HepG2 (cell line): Measurements from ENCODE around the gene AGRN. TPM values are rescaled to one million over a fixed set of nuclear protein-coding genes. Genes with fewer than 3 reads are reported as not detected.

Source experiments
- CENPX ChIP-seq: sonication (generic); formaldehyde crosslinking; IDR thresholded peaks from 2 replicates; pipeline ENCODE4 v1.9.0; 2021; ENCODE audit warnings: mild to moderate bottlenecking, missing genetic modification reagents, moderate library complexity
- DPF2 ChIP-seq: sonication (generic); formaldehyde crosslinking; IDR thresholded peaks from 2 replicates; pipeline ENCODE4 v1.4.0; 2020; ENCODE audit warnings: mild to moderate bottlenecking, low read depth, missing genetic modification reagents, borderline replicate concordance
- E2F1 ChIP-seq: sonication (generic); formaldehyde crosslinking; IDR thresholded peaks from 2 replicates; pipeline ENCODE4 v1.5.0; 2020; ENCODE audit warnings: missing genetic modification reagents
- EEA1 ChIP-seq: sonication (generic); formaldehyde crosslinking; IDR thresholded peaks from 2 replicates; pipeline ENCODE4 v1.5.1; 2020; ENCODE audit warnings: mild to moderate bottlenecking, missing genetic modification reagents, borderline replicate concordance
- GATA4 ChIP-seq: sonication (generic); IDR thresholded peaks from 2 replicates; pipeline ENCODE4 v1.6.1; 2016; ENCODE audit warnings: antibody characterized with exemption, low read depth, borderline replicate concordance
- HCFC1 ChIP-seq: fragments of 150-350 bp; IDR thresholded peaks from 2 replicates; pipeline ENCODE4 v1.6.1; 2014; ENCODE audit warnings: low read depth, low read length
- HIC2 ChIP-seq: sonication (generic); formaldehyde crosslinking; IDR thresholded peaks from 2 replicates; pipeline ENCODE4 v1.9.0; 2022; ENCODE audit warnings: low read depth, missing genetic modification reagents
- HNF1A ChIP-seq, 2 experiments: sonication (generic) in 1 of 2; formaldehyde crosslinking in 1 of 2; IDR thresholded peaks; 2 replicates each; pipeline versions ENCODE4 v1.4.0 to v1.6.1; 2016 to 2020; ENCODE audit warnings: borderline replicate concordance in 1 of 2, low read depth in 1 of 2, mild to moderate bottlenecking in 1 of 2, missing genetic modification reagents in 1 of 2
- HNF1B ChIP-seq: sonication (generic); formaldehyde crosslinking; IDR thresholded peaks from 2 replicates; pipeline ENCODE4 v1.5.1; 2020; ENCODE audit warnings: mild to moderate bottlenecking, moderate library complexity, missing genetic modification reagents
- IKZF1 ChIP-seq: fragments of 450-650 bp; IDR thresholded peaks from 2 replicates; pipeline ENCODE4 v1.7.1; 2016
- NFKBIZ ChIP-seq: IDR thresholded peaks from 2 replicates; pipeline ENCODE4 v1.6.1; 2018; ENCODE audit warnings: missing genetic modification reagents, missing compliant biosample characterization
- PRMT3 ChIP-seq: sonication (generic); formaldehyde crosslinking; IDR thresholded peaks from 2 replicates; pipeline ENCODE4 v1.8.1; 2022; ENCODE audit warnings: low read depth, mild to moderate bottlenecking, moderate library complexity, missing genetic modification reagents, borderline replicate concordance
- RARA ChIP-seq: IDR thresholded peaks from 2 replicates; pipeline ENCODE4 v1.6.1; 2016; ENCODE audit warnings: missing genetic modification reagents, missing compliant biosample characterization
- SNAI1 ChIP-seq: sonication (generic); formaldehyde crosslinking; IDR thresholded peaks from 2 replicates; pipeline ENCODE4 v1.5.0; 2020; ENCODE audit warnings: mild to moderate bottlenecking, missing genetic modification reagents, borderline replicate concordance
- ZNF12 ChIP-seq: sonication (generic); formaldehyde crosslinking; IDR thresholded peaks from 2 replicates; pipeline ENCODE4 v1.5.0; 2020; ENCODE audit warnings: missing genetic modification reagents
- ZXDC ChIP-seq: sonication (generic); formaldehyde crosslinking; IDR thresholded peaks from 2 replicates; pipeline ENCODE4 v1.5.0; 2020; ENCODE audit warnings: mild to moderate bottlenecking, missing genetic modification reagents
- polyA plus RNA-seq, 8 experiments: library from polyadenylated mRNA; depleted of rRNA in 3 of 8; stranded (reverse) in 7 of 8; unstranded in 1 of 8; fragments of >200 nt; fragmentation: Illumina TruSeq in 4 of 8; extraction: Trizol in 4 of 8; gene quantifications; 2 replicates each; pipeline versions ENCODE4 v1.2.1 to v1.2.3, GENCODE V29; 2011 to 2016; ENCODE audit warnings: low read depth in 4 of 8, missing spikeins in 1 of 8, mixed read lengths in 1 of 8; ENCODE audit not compliant: insufficient read depth in 1 of 8
- total RNA-seq, 5 experiments: library from RNA; depleted of rRNA; stranded (reverse); fragments of >200 nt; fragmentation: Illumina TruSeq; extraction: Trizol; gene quantifications; 2 replicates each; pipeline ENCODE4 v1.2.3, GENCODE V29; 2016; ENCODE audit warnings: low read depth in 1 of 5

The AGRN gene
- total and polyA plus RNA-seq, 2 of the 13 experiments (the other 11 are each of a cell fraction or from before 2014, with no cell fraction given): 29.8 to 65.2 TPM

GRCh38 chr1:1069711-1070676 is 50.1 kb downstream of the AGRN start (continued):
- TF ChIP-seq ZXDC (CRISPR knock-in tag): no peak
- TF ChIP-seq HCFC1: no peak
- no peak for TF ChIP-seq IKZF1
- TF ChIP-seq EEA1: no peak
- no peak for TF ChIP-seq PRMT3 (CRISPR knock-in tag)
- TF ChIP-seq HNF1B (CRISPR knock-in tag): no peak
- no peak for TF ChIP-seq DPF2 (CRISPR knock-in tag)
- TF ChIP-seq SNAI1 (CRISPR knock-in tag): no peak
- no peak for TF ChIP-seq NFKBIZ (CRISPR knock-in tag)
- no peak for TF ChIP-seq HNF1A (IDR thresholded peaks at IDR 0.05; ENCODE audit: low read depth)
- TF ChIP-seq HNF1A (CRISPR knock-in tag; IDR thresholded peaks at IDR 0.05; ENCODE audit: borderline replicate concordance): no peak
- peak; percentile 45 for TF ChIP-seq RARA (CRISPR knock-in tag)
- TF ChIP-seq CENPX: no peak
- no peak for TF ChIP-seq E2F1 (CRISPR knock-in tag)
- TF ChIP-seq HIC2 (CRISPR knock-in tag): no peak
- TF ChIP-seq ZNF12: no peak
- no peak for TF ChIP-seq GATA4
